IPS DF 6.9 (cell line): ENCODE measurements around the gene ENTR1.
"Not testable (repeated sequence)": the region's sequence is repeated elsewhere in the genome, so short reads cannot be mapped to it uniquely, and the experiment has no call there.

Source experiments
- DNase-seq: peaks from one replicate; pipeline ENCODE4 v3.0.0-alpha.2; 2013; ENCODE audit warnings: low read depth, low spot score
- H3K27ac ChIP-seq: one replicate; pipeline ENCODE4 v1.5.1; 2013; ENCODE audit warnings: low read length, control low read depth
- H3K27me3 ChIP-seq: 2 replicates; pipeline ENCODE4 v1.6.1; 2013; ENCODE audit warnings: mild to moderate bottlenecking, low read length; ENCODE audit not compliant: control insufficient read depth, insufficient read depth
- H3K36me3 ChIP-seq: 2 replicates; pipeline ENCODE4 v1.6.1; 2013; ENCODE audit warnings: low read length; ENCODE audit not compliant: control insufficient read depth, insufficient read depth
- H3K4me1 ChIP-seq: 2 replicates; pipeline ENCODE4 v1.6.1; 2013; ENCODE audit warnings: low read length; ENCODE audit not compliant: control insufficient read depth, insufficient read depth
- H3K4me3 ChIP-seq: 2 replicates; pipeline ENCODE4 v1.5.1; 2013; ENCODE audit warnings: mild to moderate bottlenecking, low read length
- H3K9me3 ChIP-seq: 2 replicates; pipeline ENCODE4 v1.6.1; 2013; ENCODE audit warnings: low read length, inconsistent platforms; ENCODE audit not compliant: control insufficient read depth, insufficient read depth
- WGBS: extraction: QIAGEN DNeasy Blood & Tissue Kit; methylation state at CpG from one replicate; pipeline ENCODE4 v1.1.7; 2013; ENCODE audit warnings: mixed read lengths, missing lambda C conversion rate; ENCODE audit not compliant: insufficient read length, insufficient coverage; 5-methylcytosine and 5-hydroxymethylcytosine counted together

ENTR1 gene

DNA sequence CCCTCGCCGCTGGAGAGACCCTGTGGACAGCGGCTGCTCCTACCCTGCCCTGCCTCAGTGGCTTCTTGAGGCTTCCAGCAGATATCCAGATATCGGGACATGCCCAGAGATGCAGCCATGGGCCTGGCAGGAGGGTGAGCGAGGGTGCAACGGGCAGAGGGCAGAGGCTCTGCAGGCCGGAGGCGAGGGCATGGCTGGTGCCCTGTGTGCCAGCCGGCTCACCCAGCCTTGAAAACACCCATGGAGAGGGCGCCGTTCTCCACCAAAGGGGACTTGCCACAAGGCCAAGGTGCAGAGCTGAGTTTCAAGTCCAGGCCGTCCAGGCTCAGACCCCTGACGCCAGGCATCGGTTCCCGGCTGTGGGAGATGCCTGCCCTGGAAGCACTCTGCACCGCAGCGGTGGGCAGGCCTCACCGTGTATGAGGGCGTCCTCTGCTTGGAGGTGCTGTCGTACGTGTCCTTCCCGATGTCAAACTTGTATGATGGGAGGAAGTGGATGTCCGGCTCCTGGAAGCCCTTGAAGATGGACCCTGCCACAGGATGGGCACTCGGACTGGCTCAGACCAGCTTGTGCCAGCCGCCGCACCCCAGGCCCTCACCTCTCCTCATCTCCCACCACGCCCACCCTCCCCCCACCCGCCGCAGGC, 20.3 kb upstream of the ENTR1 start:
- Histone ChIP-seq H3K36me3 (peaks cover 6% of the 10 kb centered on the region; the same call in 1 of the 2 replicates), H3K9me3 (no peaks in the 10 kb centered on the region)
- WGBS, result no CpG with 5 or more reads among the region's 29 CpGs

DNA sequence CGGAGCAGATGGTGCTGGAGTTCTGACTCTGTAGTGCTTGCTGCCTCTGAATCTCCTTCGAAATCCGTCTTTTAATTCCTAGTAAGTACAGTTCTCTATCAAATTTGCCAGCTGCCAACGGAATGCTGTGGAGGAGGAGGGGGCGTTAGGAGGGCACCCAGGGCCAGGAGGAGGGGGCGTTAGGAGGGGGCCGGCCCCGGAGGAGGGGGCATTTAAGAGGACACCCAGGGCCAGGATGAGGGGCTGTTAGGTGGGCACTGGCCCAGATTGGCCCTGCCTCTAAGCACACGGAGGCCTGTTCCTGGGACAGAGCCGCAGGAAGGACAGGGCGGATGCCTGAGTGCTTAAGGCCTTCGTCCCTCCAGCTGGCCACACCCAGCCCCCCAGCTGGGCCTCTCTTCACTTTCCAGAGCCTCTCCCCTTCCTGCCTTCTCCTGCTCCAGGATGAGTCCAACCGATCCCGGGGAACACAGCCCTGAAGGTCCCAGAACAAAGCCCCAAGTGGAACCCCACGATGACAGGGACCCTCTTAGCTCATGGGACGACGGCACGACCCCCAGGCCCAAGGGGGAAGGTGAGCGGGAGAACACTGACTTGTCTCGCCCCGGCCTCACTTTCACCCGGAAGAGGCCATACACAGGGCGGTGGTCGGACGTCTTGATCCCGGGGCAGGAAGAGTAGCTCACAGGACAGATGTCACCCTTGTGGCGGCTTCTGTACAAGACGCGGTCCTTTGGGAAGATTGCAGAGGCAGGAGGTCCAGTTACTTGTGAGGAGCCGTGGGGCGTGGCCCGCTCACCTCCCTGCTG, 19.5 kb upstream of the ENTR1 start:
- no peak for DNase-seq
- Histone ChIP-seq H3K9me3 (no peaks in the 10 kb centered on the region), H3K36me3 (peaks cover 6% of the 10 kb centered on the region; the same call in 1 of the 2 replicates), H3K27ac (no peak overlapping the region), H3K4me3 (no peak overlapping the region), H3K27me3 (no peaks in the 10 kb centered on the region), H3K4me1 (no peaks in the 10 kb centered on the region)
- no CpG with 5 or more reads among the region's 32 CpGs for WGBS

More for the DNA sequence above, 20.3 kb upstream of the ENTR1 start:
- Histone ChIP-seq H3K27me3 (no peaks in the 10 kb centered on the region), H3K4me3 (no peak overlapping the region), H3K4me1 (no peaks in the 10 kb centered on the region), H3K27ac (no peak overlapping the region)
- no peak for DNase-seq

DNA sequence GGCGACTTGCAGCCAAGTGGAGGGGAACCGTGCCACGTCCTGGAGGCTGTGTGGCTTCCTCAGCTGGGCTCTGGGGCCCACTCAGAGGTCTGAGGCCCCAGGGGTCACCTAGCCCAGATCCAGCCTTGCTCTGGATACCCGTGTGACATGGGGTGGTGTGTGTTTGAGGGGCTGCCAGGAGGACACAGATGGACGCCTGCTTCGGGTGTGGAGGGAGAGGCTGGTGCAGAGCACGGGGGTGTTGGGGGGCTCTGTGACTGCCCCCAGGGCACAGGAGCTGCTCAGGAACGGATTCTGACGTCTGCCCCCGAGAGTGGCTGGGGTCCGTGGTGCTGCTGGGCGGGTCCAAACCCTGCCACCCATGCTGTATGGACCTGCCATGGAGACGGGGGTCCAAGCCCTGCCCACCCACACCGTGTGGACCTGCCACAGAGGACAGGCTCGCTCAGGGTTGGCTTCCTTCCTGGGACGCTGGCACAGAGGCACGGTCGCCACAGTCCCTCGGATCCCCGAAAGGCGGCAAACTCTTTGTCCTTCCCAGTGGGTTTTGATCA, 18.7 kb upstream of the ENTR1 start:
- H3K4me3 ChIP-seq, result no peak overlapping the region
- H3K27me3 ChIP-seq, result no peaks in the 10 kb centered on the region
- H3K36me3 ChIP-seq, result peaks cover 12% of the 10 kb centered on the region
- H3K9me3 ChIP-seq, result no peaks in the 10 kb centered on the region
- H3K27ac ChIP-seq, result no peak overlapping the region
- H3K4me1 ChIP-seq, result no peaks in the 10 kb centered on the region
- no peak for DNase-seq
- WGBS, result no CpG with 5 or more reads among the region's 21 CpGs

DNA sequence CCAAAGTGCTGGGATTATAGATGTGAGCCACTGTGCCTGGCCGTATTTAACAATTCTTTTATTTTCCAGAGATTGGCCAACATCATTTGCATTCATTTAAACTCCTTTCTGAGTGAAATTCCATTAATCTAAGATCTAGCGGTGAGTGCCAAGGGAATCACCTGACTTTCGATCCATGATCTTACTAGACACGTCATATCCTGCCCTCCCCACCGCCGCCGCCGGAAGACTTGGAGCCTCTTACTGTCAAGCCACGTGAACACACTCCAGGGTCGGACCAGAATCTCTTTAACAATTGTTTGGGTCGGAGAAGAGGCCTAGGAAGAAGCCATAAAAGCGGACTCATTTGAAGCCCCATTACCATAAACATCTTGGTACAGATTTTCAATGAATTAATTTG, 16.4 kb upstream of the ENTR1 start:
- no peak overlapping the region for H3K4me3 ChIP-seq
- no peaks in the 10 kb centered on the region for H3K9me3 ChIP-seq
- no peaks in the 10 kb centered on the region for H3K27me3 ChIP-seq
- no peak overlapping the region for H3K27ac ChIP-seq
- H3K4me1 ChIP-seq, result no peaks in the 10 kb centered on the region
- WGBS, result no CpG with 5 or more reads among the region's 12 CpGs
- peaks cover 33% of the 10 kb centered on the region for H3K36me3 ChIP-seq
- no peak for DNase-seq

DNA sequence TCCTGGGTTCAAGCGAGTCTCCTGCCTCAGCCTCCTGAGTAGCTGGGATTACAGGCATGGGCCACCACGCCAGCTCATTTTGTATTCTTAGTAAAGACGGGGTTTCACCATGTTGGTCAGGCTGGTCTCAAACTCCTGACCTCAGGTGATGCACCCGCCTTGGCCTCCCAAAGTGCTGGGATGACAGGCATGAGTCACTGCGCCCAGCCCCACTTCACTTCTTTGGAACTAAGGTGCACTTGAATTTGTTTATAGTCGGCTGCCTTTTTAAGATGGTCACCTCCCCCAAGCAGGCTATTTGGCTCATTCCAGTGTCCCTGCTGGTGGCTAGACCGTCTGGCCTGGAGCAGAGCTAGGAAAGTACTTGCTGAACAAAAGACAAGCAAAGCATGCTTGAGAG, 15.0 kb upstream of the ENTR1 start:
- H3K4me1 ChIP-seq, H3K4me3 ChIP-seq, H3K9me3 ChIP-seq, H3K27me3 ChIP-seq, DNase-seq, H3K27ac ChIP-seq: not testable (repeated sequence)
- WGBS, result no CpG with 5 or more reads among the region's 7 CpGs
- H3K36me3 ChIP-seq, result peaks cover 37% of the 10 kb centered on the region

DNA sequence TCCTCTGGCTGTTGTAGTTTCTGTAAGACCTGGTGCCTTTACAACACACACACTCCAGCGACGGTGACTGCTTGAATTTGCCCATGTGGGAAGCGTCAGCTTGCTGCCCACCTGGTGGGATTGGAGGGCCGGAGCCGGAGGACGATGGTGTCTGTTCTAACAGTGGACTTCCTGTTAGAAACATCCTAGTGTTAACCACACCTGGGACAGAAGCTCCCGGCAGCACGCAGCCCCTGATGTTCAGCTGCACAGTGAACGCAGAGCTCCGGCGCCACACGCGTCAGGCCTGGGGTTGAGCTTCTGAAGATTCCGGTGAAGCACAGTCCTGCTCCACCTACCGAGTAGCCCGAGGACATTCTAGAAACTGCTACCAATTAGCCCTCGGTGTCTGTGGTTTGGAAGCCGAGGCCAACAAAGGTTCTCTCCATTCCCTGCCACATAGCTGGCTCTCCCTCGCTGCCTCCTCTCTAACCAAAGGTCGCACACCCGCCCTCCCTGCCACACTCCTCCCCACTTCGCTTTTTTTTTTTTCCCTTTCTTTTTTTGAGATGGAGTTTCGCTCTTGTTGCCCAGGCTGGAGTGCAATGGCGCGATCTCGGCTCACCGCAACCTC, 14.4 kb upstream of the ENTR1 start:
- Histone ChIP-seq H3K27me3 (no peaks in the 10 kb centered on the region), H3K36me3 (peaks cover 37% of the 10 kb centered on the region), H3K4me3 (no peak overlapping the region), H3K9me3 (no peaks in the 10 kb centered on the region), H3K27ac (no peak overlapping the region), H3K4me1 (no peaks in the 10 kb centered on the region)
- no CpG with 5 or more reads among the region's 27 CpGs for WGBS
- no peak for DNase-seq

DNA sequence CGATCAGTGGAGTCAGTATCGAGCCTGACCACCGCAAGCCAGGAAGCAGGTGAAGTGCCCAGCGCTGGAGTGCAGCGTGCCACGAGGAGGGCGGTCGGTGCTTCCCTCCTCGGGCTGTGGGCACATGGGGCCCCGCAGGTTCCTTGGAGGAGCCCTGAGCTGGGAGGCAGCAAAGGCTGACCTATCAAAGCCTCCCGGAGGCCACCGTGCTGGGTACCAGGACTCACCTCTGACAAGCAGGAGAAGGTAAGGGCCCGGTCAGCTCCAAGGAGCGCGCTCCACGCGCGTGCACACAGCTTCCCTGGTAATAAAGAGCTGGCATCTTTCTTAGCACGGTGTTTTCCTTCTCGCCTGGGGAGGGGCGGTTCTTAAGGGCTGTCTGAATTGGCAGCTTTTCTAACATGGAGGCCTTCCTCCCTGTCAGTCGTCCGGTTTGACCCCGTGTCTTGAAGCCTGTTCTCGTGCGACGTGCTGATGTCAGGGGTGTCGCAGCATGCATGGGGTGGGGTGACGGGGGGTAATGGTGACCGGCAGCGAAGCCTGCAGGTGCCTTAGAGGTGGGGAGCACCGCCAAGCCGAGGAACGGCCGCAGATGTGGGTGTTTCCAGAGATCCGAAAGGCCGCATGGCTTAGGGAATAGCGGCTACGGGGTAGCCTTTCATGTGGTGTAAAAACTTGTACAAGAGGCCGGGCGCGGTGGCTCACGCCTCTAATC, 13.2 kb upstream of the ENTR1 start:
- Histone ChIP-seq H3K27ac (no peak overlapping the region), H3K27me3 (no peaks in the 10 kb centered on the region), H3K36me3 (peaks cover 41% of the 10 kb centered on the region)

DNA sequence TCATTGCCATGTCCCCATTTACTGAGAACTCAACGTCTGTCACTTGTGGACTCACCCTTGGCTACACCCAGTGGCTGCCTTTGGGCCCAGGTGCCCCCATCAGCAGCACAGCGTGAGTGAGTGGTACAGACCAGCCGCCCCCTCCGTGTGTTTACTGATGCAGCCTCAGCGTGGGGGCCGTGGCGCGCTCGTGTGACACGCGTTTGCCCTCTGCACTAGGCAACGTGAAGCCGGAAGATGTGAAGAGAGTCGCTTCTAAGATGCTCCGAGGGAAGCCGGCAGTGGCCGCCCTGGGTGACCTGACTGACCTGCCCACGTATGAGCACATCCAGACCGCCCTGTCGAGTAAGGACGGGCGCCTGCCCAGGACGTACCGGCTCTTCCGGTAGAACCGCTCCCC, 12.5 kb upstream of the ENTR1 start:
- H3K4me1 ChIP-seq, result no peaks in the 10 kb centered on the region
- H3K9me3 ChIP-seq, result no peaks in the 10 kb centered on the region
- H3K27ac ChIP-seq, result no peak overlapping the region
- DNase-seq, result no peak
- no CpG with 5 or more reads among the region's 26 CpGs for WGBS
- no peaks in the 10 kb centered on the region for H3K27me3 ChIP-seq
- H3K36me3 ChIP-seq, result peaks cover 48% of the 10 kb centered on the region
- H3K4me3 ChIP-seq, result no peak overlapping the region

More for the DNA sequence above, 13.2 kb upstream of the ENTR1 start:
- Histone ChIP-seq H3K4me3 (no peak overlapping the region), H3K9me3 (no peaks in the 10 kb centered on the region), H3K4me1 (no peaks in the 10 kb centered on the region)
- no peak for DNase-seq
- no CpG with 5 or more reads among the region's 43 CpGs for WGBS

DNA sequence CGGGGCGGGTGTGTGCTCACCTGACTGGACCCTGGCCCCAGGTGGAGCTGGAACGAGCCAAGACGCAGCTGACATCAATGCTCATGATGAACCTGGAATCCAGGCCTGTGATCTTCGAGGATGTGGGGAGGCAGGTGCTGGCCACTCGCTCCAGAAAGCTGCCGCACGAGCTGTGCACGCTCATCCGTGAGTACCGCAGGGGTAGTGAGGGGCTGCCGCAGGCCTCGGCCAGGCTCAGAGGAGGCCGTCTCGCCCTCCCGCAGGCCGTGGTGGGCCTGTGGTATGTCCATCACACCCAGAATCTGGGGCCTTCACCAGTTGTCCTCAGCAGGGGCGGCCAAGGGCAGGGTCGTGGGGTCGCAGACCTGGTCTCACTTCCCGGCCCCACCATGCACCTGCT, 11.4 kb upstream of the ENTR1 start:
- WGBS, result no CpG with 5 or more reads among the region's 21 CpGs
- no peak overlapping the region for H3K4me3 ChIP-seq
- no peak overlapping the region for H3K27ac ChIP-seq
- no peaks in the 10 kb centered on the region for H3K4me1 ChIP-seq
- no peaks in the 10 kb centered on the region for H3K27me3 ChIP-seq
- no peaks in the 10 kb centered on the region for H3K9me3 ChIP-seq
- DNase-seq, result no peak
- H3K36me3 ChIP-seq, result peaks cover 55% of the 10 kb centered on the region

DNA sequence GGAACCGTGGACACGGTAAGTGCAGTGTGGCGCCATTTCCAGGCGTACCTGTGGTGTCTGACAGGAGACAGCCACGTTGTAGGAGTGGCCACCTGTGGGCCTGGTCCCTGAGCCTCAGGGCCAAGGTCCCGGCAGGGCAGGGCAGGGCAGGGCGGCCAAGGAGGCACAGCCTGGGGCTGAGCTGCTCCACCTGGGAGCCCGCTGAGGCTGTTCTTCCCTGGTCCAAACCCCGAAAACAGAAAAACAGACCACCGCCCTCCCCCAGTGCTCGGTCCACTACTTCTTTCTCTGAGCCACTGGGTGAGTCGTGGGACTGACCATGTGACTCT, 8.6 kb upstream of the ENTR1 start:
- Histone ChIP-seq H3K4me3 (no peak overlapping the region), H3K9me3 (no peaks in the 10 kb centered on the region), H3K4me1 (no peaks in the 10 kb centered on the region), H3K27ac (no peak overlapping the region), H3K36me3 (peaks cover 64% of the 10 kb centered on the region), H3K27me3 (no peaks in the 10 kb centered on the region)
- no peak for DNase-seq
- no CpG with 5 or more reads among the region's 12 CpGs for WGBS
